ENCODE data around the gene AP3B1. TPM values are rescaled to one million over a fixed set of nuclear protein-coding genes. Genes with fewer than 3 reads are reported as not detected.
"Not testable (repeated sequence)": the region's sequence is repeated elsewhere in the genome, so short reads cannot be mapped to it uniquely, and the experiment has no call there.

The AP3B1 gene
- total RNA-seq, 1 donor from 2014 or later: 37.1 TPM

GRCh38 chr5:78245136-78245535 lies 49.4 kb downstream of the AP3B1 start:
- no peak for DNase-seq (ENCODE audit: low spot score)

GRCh38 chr5:78243639-78244038 lies 50.9 kb downstream of the AP3B1 start:
- DNase-seq (ENCODE audit: low spot score): no peak

GRCh38 chr5:78243091-78243490 lies 51.4 kb downstream of the AP3B1 start:
- DNase-seq (ENCODE audit: low spot score): no peak

GRCh38 chr5:78242001-78242400 lies 52.5 kb downstream of the AP3B1 start:
- DNase-seq (ENCODE audit: low spot score): no peak

- DNase-seq (ENCODE audit: low spot score): no peak
Measured at GRCh38 chr5:78237911-78238310, 56.6 kb downstream of the AP3B1 start.

- DNase-seq (ENCODE audit: low spot score): no peak
Measured at GRCh38 chr5:78236046-78236445, 58.5 kb downstream of the AP3B1 start.

GRCh38 chr5:78235289-78235688 lies 59.2 kb downstream of the AP3B1 start:
- DNase-seq (ENCODE audit: low spot score): no peak

GRCh38 chr5:78234804-78235203 lies 59.7 kb downstream of the AP3B1 start:
- no peak for DNase-seq (ENCODE audit: low spot score)

- no peak for DNase-seq (ENCODE audit: low spot score)
Measured at GRCh38 chr5:78232163-78232562, 62.3 kb downstream of the AP3B1 start.

- no peak for DNase-seq (ENCODE audit: low spot score)
Measured at GRCh38 chr5:78224358-78224757, 70.1 kb downstream of the AP3B1 start.

- DNase-seq (ENCODE audit: low spot score): no peak
Measured at GRCh38 chr5:78221964-78222451, 72.5 kb downstream of the AP3B1 start.

GRCh38 chr5:78221467-78221866 lies 73.0 kb downstream of the AP3B1 start:
- no peak for DNase-seq (ENCODE audit: low spot score)

- DNase-seq (ENCODE audit: low spot score): no peak
Measured at GRCh38 chr5:78215972-78216371, 78.5 kb downstream of the AP3B1 start.

GRCh38 chr5:78215565-78215964 lies 78.9 kb downstream of the AP3B1 start:
- DNase-seq (ENCODE audit: low spot score): no peak

GRCh38 chr5:78213799-78214198 lies 80.7 kb downstream of the AP3B1 start:
- no peak for DNase-seq (ENCODE audit: low spot score)

GRCh38 chr5:78211052-78211451 lies 83.4 kb downstream of the AP3B1 start:
- no peak for DNase-seq (ENCODE audit: low spot score)

- DNase-seq (ENCODE audit: low spot score): no peak
Measured at GRCh38 chr5:78204241-78204640, 90.3 kb downstream of the AP3B1 start.

GRCh38 chr5:78203815-78204214 lies 90.7 kb downstream of the AP3B1 start:
- no peak for DNase-seq (ENCODE audit: low spot score)

GRCh38 chr5:78190402-78190801 lies 104.1 kb downstream of the AP3B1 start:
- no peak for DNase-seq (ENCODE audit: low spot score)

GRCh38 chr5:78188681-78189080 lies 105.8 kb downstream of the AP3B1 start:
- DNase-seq (ENCODE audit: low spot score): not testable (repeated sequence)

- DNase-seq (ENCODE audit: low spot score): no peak
Measured at GRCh38 chr5:78187172-78187571, 107.3 kb downstream of the AP3B1 start.

- DNase-seq (ENCODE audit: low spot score): no peak
Measured at GRCh38 chr5:78182838-78183237, 111.7 kb downstream of the AP3B1 start.

GRCh38 chr5:78178356-78178755 lies 116.1 kb downstream of the AP3B1 start:
- DNase-seq (ENCODE audit: low spot score): no peak

- DNase-seq (ENCODE audit: low spot score): not testable (repeated sequence)
Measured at GRCh38 chr5:78170335-78170734, 124.2 kb downstream of the AP3B1 start.

All from mucosa of gallbladder (tissue), 1 donor.